Lung microvascular endothelial cell (primary cell): ENCODE results near the gene GDPGP1. TPM values are rescaled to one million over a fixed set of nuclear protein-coding genes. Genes with fewer than 3 reads are reported as not detected.
"Not testable (repeated sequence)": the region's sequence is repeated elsewhere in the genome, so short reads cannot be mapped to it uniquely, and the experiment has no call there.

Experiments used
- DNase-seq, 2 donors: peaks; one replicate each; pipeline versions ENCODE4 v3.0.0 to v3.0.0-alpha.2; 2010; ENCODE audit warnings: low read depth in 2 of 2
- total RNA-seq: library from RNA; depleted of rRNA; stranded (reverse); fragments of >200 nt; gene quantifications from 2 replicates; pipeline ENCODE4 v1.2.1, GENCODE V29; 2014

GDPGP1 gene, protein sequence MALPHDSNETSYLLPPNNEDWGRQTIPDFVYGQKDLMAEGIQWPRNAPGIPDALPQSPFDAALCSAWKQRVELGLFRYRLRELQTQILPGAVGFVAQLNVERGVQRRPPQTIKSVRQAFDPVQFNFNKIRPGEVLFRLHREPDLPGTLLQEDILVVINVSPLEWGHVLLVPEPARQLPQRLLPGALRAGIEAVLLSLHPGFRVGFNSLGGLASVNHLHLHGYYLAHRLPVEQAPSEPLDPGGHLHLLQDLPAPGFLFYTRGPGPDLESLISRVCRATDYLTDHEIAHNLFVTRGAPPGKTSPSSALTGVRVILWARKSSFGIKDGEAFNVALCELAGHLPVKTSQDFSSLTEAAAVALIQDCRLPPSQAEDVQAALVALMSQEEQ
- total RNA-seq: 6.3 and 8.7 TPM in 2 replicates

DNA sequence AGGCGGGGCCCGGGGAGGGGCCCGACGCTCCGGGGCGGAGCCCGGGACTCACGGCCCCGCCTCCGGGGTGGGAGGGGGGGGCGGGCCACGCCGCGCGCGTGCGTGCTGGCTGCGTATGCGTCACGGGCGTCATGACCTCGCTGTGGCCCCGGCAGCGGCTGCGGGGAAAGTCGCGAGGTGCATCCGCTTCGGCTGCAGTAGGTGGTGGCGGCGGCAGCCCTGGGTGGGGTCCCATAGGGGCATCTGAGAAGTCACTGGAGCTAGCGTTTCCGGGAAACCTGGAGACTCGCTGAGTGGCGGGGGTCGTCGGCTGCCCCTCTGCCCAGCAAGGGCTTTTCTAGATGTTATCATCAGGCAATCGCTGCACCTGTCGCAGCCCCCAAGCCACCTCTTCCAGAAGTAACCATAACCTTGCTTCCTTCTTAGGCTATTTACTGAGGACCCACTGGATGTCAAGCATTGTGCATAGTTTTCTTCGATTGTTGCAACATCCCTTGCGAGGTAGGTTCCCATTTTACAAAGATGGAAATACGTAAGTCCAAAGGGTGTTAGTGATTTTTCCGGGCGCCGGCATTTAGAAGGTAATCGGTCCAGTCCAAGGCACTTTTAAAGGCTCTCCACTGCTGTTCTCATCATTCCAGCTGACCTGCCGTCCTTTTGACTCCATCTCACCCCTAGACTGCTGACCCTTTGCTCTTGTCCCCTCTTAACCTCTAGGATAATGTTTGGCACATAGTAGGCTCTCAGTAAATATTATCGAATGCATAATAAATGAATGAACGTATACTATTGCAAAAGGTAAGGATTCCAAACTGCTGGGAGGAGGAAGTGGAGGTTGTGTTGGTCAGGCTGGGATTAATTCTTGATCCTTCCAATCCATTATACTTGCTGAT is at the start of gene GDPGP1:
GDPGP1 (plus strand) TSS at position 114 of the 893 bp plus-strand sequence. CDS start 6,700 bp downstream, outside the sequence.
- DNase-seq: peak; percentile 15 to 97

DNA sequence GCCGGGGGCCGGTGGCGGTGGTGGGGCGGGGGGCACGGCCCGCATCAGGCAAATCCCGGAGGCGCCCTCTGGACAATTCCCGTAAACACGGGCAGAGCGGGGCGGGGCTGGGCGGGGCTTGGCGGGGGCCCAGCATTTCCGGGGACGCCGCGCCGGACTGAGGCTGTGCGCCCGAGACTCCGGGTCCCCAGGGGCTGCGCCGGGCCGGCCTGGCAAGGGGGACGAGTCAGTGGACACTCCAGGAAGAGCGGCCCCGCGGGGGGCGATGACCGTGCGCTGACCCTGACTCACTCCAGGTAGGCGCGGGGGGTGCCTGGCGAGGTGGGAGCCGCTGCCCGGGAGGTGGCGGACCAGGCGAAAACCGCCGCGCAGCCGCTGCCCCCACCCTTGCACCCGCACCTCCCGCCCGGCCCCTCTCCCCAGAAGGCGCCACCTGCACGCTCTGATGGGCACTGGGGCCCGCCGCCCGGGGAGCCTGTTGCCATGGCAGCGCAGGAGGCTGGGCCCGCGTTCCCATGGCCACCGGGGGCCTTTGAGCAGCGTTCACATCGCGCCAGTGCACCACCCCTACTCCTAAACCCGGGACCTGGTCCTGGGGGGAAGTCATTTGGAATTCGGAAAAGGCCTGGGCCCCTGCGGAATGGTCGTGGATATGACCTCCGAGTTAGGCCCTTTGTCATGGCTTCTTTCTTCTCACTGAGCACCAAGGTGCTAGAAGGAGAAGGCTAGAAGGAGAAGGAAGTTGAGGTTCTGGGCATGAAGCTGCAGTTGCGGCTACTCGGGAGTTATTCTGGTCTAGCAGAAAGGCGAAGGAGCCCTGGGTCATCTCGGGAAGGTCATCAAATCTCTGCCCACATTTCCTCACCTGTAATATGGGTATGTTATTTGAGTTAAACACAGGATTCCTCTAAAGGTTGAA is 49.0 kb upstream of the GDPGP1 start:
- DNase-seq: peak in 1 of 2 donors; percentile 7

DNA sequence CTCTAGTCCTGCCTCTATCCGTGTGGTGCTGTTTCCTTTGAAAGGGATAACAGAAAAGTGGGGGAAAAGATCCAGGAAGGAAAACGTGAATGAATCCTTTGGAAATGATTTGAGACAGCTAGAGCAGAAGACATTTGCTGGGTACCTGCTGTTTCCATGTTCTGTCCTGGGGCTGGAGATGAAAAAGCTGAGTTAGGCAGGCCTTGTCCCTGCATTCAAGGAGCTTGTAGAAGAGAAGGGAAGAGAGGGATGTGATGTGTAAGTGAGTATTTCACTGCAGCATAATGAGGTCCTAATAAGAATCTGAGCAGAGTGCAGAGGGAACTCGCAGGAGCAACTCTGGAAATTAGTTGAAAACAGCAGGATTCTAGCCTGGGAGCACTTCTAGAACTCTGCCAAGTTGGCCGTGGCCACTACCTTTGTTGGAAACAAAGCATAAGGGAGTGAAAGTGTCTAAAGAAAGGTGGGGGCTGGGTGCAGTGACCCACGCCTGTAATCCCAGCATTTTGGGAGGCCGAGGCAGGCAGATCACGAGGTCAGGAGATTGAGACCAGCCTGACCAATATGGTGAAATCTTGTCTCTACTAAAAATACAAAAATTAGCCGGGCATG is 46.6 kb upstream of the GDPGP1 start:
- DNase-seq: no peak

DNA sequence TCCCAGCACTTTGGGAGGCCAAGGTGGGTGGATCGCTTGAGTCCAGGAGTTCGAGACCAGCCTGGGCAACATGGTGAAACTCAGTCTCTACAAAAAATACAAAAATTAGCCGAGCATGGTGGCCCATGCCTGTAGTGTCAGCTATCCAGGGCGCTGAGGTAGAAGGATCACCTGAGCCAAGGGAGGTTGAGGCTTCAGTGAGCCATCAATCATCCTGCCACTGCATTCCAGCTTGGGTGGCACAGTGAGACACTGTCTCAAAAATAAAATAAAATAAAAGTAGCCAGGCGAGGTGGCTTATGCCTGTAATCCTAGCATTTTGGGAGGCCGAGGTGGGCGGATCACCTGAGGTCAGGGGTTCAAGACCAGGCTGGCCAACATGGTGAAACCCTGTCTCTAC is 45.9 kb upstream of the GDPGP1 start:
- not testable (repeated sequence) for DNase-seq

DNA sequence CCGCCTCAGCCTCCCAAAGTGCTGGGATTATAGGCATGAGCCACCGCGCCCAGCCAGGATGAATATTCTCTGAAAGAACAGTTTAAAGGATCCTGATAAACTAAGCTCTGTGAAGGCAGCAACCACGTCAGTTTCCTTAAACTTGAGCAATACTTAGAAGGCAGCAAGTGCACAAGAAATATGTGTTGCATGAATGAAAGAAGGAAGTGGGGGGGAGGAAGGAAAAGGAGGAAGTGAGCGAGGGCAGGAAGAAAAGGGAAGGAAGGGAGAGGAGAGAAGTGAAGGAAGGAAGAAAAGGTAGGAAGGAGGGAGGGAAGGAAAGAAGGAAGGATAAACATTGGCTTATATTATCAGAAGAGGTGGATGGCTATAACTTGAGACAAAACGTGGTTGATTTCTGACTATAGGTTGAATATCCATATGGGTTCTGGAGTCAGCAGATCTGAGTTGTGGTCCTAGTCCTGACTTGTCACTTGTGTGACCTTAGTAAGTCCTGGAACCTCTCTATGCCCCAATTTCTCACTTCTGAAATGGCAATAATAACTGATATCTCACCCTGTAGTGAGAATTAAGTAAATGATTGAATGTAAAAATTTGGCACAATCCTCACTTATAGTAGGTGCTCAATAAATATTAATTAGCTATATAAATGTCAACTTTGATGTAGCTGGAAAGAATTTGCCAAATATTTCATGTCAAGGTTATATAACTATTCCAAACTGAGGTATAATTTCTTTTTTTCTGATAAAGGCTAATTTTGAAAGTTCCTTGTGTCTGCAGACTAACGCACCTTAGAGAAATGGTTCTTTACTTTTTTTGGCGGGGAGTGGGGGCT is 44.9 kb upstream of the GDPGP1 start:
- DNase-seq: no peak

DNA sequence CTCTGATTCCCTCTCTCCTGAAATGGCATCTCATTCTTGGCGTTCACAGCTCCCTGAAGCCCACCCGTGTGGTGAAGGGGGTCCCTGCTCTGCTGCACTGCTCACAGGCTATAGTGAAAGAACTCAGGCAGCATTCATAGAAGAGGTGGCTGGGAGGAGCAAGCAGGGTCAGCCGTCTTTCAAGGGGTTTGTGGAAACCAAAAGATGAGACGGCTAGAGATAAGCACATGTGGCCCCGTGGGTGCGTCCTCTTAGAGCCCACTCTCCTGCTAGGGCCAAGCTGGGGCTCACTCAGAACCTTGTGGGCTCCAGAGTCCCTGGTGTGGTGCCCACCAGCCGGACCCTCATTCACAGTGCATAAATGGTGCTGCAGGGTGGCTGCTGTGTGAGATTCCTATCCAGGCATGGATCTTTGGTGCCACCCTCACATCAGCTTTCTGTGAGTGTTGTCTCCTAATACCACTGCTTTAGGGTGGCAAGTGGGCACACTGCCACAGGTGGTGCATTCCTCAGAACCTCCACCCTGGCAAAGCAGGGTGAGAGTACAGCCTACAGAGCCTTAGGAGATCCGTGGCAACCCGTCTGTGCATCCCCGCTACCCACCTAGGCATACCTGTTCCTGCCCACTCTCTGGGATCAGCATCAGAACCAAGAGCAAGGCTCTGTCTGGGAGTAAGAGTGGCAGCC is 44.1 kb upstream of the GDPGP1 start:
- DNase-seq: no peak

DNA sequence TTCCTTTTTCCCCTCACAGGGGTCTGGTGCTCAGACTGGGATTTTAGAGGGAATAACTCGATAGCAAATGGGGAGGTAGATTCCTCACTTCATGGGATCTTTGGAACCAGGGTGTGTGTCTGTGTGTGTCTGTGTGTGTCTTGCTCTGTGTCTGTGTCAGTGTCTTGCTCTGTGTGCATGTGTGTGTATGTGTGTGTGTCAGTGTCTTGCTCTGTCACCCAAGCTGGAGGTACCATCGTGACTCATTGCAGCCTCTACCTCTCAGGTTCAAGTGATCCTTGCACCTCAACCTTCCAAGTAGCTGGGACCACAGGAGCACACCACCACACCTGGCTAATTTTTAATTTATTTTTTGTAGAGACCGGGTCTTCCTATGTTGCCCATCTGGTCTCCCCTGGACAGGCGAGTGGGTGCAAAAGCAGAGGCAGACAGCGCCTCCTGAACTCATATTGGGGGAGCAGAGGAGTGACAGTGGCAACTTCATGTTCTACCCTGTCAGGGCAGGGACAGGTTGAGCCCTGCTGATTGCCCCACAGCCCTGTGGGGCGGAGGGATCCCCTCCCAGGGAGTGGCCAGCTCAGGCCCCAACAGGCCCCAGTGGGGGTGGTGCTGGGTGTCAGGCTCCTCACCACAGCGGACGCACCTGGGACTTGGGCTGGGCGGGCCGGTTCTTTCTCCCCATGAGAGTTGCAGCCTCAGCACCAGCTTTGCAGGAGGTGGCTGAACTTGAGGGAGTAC is 43.2 kb upstream of the GDPGP1 start:
- DNase-seq: no peak

DNA sequence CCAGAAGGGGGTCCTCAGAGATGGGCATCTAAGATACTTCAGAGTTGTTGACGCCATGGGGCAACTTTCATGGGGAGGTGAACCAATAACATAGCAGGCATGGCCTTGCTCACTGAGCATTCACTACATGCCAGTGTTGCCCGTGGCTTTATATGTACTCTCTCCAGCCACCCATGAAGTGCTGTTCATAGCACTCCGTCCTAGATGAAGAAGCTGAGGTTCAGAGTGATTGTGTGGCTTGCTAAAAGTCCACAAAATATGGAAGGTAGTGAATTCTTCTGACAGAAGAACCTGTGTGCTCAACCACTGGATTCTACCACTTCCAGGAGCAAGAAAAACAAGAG is 42.7 kb upstream of the GDPGP1 start:
- DNase-seq: no peak

DNA sequence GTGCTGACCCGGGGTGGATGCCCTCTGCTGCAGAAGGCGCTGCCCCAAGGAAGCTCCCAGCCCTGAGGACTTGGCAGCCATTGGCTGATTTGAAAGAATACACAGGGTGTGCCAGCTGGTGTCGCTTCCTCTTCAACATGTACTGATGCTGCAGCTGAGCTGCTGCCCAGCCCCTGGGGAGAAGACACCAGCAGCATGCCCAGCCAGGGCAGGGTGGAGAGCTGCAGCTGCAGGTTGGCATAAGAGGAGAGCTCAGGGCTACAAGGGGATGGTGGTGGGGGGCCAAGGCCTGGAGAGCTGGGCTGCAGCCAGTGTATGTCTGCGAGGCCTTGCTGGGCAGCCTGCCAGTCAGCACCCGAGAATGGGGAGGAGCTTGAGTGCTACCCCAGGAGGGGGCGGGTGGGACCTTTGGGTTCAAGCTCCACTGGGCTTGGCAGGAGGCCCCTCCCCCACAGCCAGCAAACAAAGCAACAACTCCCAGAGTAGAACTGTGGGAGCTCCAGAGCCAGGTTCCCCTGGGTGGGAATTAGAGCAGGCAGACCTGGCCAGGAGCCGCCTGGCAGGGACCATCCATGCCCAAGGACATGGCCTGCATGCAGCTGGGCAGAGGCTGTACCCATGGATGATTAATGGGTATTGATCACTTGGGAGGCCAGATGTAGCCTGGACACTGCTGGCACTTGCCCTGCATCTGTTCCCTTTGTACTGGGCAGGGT is 42.1 kb upstream of the GDPGP1 start:
- DNase-seq: peak in 1 of 2 donors; percentile 29

DNA sequence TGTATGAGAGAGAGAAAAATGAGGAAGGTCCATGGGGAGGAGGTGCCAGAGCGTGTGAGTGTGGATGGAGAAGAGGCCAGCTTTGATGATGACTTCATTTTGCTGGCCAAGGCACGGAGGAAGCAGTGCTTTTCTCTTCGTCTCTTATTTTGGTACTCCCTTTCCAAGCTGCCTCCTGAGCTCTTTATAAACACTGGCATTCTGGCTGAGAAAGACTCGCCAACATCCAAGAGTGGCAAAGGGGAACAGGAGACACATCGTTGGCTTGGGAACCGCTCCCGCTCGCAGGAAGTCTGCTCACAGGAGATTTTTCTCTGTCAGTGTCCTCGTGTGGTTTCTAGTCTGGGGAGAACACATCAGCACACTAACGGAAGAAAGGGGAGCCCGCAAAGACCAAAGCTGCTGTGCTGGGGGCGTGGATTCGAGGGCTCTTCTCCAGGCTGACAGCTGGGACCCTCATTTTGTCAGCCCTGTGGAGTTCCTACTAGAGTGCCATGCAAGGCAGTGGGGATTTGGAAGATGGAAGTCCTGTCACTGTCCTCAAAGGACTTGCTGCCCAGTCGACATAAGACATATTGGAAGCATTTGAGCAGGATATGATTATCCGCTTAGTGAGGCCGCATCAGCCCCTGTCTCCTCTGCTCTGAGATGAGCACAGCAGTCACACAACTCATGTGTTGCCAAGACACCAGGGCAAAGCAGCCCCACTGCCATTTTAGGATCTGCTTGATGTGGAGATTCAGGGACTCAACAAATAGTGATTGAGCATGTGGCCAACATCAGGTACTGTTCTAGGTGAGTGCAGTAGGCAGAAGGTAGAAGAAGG is 40.8 kb upstream of the GDPGP1 start:
- no peak for DNase-seq

DNA sequence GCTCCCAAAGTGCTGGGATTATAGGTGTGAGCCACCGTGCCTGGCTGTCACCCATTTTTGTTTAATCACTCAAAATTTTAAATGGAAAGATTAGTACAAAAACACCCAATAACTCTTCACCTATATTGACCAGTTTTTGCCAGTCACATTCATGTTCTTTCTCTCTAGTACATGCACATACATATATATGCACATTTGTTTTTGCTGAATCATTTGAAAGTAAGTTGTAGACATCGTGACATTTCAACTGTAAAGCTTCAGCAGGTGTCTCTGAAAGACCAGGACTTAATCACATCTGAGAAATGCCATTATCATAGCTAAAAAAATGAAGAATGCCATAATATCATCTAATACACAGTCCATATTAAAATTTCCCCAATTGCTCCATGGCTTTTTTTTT is 39.4 kb upstream of the GDPGP1 start:
- no peak for DNase-seq

DNA sequence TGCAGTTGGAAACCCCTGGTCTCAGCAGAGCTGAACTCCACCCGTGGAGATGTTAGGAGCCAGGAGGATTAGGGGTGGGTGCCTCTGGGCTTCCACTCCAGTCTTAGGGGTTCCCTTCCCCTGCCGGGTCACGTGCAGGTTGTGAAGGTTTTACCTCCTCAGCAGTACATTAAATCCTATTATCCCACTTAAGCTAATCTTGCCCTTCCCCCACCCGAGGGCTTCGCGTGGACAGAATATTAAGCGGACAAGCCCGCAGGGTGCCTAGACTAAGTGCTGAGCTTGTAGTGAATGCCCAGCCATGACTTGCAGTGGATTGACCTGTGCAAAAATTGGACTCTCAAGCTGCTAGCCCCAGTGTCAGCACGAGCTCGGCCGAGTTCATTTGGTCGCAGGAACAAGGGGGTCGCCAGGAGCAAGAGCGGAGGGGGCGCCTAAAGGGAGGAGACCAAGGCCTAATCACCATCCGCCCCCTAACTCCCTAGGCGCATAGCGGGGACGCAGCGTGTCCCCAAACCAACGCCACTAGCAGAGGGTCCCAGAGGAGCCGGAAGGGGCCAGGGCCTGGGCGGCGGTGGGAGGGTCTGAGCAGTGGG is 33.4 kb upstream of the GDPGP1 start:
- no peak for DNase-seq

DNA sequence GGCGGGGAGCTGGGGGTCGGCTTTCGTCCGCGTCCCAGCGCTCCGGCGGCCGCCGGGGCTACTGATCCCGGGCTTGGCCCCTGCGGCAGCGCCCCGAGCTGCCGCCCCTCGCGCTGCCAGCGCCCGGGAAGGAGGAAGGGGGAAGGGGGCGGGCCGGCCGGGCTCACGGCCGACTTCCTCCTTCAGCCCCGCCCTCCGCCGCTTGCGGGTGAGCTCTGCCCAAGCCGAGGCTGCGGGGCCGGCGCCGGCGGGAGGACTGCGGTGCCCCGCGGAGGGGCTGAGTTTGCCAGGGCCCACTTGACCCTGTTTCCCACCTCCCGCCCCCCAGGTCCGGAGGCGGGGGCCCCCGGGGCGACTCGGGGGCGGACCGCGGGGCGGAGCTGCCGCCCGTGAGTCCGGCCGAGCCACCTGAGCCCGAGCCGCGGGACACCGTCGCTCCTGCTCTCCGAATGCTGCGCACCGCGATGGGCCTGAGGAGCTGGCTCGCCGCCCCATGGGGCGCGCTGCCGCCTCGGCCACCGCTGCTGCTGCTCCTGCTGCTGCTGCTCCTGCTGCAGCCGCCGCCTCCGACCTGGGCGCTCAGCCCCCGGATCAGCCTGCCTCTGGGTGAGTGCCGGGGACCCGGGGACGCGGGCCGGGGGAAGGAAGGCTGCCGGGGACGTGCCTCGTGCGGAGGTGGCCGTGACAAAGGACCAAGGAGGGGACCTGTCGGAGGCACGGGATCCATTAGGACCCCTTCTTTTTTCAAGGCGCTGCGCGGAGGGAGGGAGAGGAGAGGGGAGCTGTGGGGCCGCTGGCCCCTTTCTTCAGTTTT is 32.7 kb upstream of the GDPGP1 start, which contains the start of gene SEMA4B:
SEMA4B (plus strand) TSS at position 201 of the 814 bp plus-strand sequence; CDS start at position 450, 249 bp downstream.
- DNase-seq: peak; percentile 36 to 44

DNA sequence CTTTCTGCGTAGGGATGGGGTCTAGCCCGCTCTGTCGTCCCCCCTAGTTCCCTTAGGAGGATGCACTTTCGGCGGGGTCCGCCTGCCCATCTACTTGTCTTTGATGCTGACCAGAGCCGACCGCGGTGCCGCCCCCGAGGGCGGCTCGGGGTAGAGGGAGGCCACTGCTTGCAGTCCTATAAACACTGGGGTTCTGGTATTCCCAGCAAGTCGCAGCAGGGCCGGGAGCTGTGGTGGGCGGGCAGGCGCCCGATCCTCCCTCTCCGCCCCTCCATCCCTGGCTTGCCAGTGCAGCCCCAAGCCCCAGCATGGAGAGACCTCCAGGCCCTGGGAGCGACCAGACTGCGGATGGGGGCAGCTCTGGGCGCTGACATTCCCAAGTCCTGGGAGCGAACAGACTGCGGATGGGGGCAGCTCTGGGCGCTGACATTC is 32.0 kb upstream of the GDPGP1 start:
- DNase-seq: no peak

DNA sequence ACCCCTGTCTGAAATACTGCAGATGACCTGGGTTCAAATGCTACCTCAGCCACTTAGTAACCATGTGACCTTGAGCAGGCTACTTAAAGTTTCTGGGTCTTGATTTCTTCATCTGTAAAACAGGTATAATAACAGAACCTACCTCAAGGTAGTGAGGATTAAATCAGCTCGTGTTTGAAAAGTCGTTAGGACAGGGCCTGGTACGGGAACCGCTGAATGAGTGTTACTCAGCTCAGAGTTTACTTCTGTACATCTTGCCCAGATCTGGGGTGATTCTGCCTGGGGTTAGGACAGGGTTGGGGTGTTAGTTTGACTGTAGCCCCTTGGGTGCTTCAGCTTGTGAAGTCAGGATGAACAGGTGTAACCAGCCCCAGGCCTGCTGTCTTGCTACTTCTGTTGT is 31.1 kb upstream of the GDPGP1 start:
- no peak for DNase-seq

DNA sequence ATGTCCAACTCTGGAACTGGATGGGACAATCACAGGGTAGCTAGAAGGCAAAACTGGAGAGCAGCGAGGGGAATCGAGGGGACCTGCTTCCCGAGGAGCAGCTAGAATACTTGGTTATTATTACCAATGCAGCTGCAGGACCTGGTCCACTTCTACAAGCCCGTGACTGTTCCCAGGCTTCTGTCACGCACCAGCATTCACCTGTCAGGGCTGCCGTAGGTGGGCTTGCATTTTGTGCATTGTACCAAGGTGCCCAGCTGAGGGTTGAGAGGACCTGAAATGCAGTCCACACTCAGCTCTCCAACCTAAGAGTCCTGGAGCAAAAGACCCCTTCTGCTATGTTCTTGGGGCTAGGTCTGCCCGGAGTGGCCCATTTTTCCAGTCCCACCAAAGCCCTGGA is 30.5 kb upstream of the GDPGP1 start:
- no peak for DNase-seq
